ENCODE data around the gene DNAJC24. TPM values are rescaled to one million over a fixed set of nuclear protein-coding genes. Genes with fewer than 3 reads are reported as not detected.

Gene DNAJC24
- total and polyA plus RNA-seq, 2 experiments from 2014 or later: 20.3 to 21.3 TPM

DNA sequence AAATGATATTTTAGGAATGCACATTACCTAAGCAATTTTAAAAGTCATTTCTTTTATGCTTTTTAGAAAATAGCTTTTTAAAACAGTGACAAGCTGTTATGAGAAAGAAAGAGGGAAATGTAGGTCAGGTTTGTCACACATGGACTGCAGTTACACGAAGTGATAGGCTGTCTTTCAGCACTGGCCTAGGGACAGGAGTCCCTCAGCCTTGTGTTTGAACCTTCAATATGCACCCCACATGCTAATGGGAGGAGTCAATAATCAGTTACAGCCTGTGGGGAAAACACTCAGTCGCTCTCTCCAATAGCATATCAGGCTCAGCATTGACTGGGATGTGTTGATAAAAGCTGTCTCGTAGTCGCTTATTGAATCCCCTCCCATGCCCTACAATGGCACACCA lies 45.8 kb downstream of the DNAJC24 start:
- no peak overlapping the region for H3K27ac ChIP-seq (ENCODE audit: low read depth)

More for the DNA sequence above, 45.8 kb downstream of the DNAJC24 start:
- H4K20me1 ChIP-seq (replicated peaks; ENCODE audit: insufficient read depth): no peaks in the 10 kb centered on the region
- H3F3A ChIP-seq (replicated peaks; ENCODE audit: low read depth): no peaks in the 10 kb centered on the region
- Mint-ChIP-seq H3K4me3 (no peak overlapping the region), H3K36me3 (ENCODE audit: low read depth) (peaks cover 12% of the 10 kb centered on the region), H3K27ac (no peak overlapping the region), H3K27me3 (ENCODE audit: insufficient read depth, low read depth, poor library complexity) (no peaks in the 10 kb centered on the region), H3K9me3 (peaks cover 7% of the 10 kb centered on the region; the same call in 2 of the 3 replicates), H3K4me1 (peaks cover 54% of the 10 kb centered on the region)
- H3K4me2 ChIP-seq: no peak overlapping the region
- peaks cover 39% of the 10 kb centered on the region for H3K4me1 ChIP-seq (ENCODE audit: insufficient read depth)
- no peak for TF ChIP-seq CREB1 (CRISPR knock-in tag; IDR thresholded peaks at IDR 0.05; ENCODE audit: low read depth)
- TF ChIP-seq, protein P1, sequence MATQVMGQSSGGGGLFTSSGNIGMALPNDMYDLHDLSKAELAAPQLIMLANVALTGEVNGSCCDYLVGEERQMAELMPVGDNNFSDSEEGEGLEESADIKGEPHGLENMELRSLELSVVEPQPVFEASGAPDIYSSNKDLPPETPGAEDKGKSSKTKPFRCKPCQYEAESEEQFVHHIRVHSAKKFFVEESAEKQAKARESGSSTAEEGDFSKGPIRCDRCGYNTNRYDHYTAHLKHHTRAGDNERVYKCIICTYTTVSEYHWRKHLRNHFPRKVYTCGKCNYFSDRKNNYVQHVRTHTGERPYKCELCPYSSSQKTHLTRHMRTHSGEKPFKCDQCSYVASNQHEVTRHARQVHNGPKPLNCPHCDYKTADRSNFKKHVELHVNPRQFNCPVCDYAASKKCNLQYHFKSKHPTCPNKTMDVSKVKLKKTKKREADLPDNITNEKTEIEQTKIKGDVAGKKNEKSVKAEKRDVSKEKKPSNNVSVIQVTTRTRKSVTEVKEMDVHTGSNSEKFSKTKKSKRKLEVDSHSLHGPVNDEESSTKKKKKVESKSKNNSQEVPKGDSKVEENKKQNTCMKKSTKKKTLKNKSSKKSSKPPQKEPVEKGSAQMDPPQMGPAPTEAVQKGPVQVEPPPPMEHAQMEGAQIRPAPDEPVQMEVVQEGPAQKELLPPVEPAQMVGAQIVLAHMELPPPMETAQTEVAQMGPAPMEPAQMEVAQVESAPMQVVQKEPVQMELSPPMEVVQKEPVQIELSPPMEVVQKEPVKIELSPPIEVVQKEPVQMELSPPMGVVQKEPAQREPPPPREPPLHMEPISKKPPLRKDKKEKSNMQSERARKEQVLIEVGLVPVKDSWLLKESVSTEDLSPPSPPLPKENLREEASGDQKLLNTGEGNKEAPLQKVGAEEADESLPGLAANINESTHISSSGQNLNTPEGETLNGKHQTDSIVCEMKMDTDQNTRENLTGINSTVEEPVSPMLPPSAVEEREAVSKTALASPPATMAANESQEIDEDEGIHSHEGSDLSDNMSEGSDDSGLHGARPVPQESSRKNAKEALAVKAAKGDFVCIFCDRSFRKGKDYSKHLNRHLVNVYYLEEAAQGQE (IDR thresholded peaks at IDR 0.05; ENCODE audit: unreplicated experiment): no peak
- no peak for TF ChIP-seq JUNB (IDR thresholded peaks at IDR 0.05; ENCODE audit: unreplicated experiment)
- no peak for TF ChIP-seq STAT1 (IDR thresholded peaks at IDR 0.05; ENCODE audit: unreplicated experiment)
- TF ChIP-seq POLR2AphosphoS5 (IDR thresholded peaks at IDR 0.05; ENCODE audit: low read depth): no peak
- no peak for TF ChIP-seq EZH2phosphoT487 (IDR thresholded peaks at IDR 0.05; ENCODE audit: unreplicated experiment)
- TF ChIP-seq, protein P2, sequence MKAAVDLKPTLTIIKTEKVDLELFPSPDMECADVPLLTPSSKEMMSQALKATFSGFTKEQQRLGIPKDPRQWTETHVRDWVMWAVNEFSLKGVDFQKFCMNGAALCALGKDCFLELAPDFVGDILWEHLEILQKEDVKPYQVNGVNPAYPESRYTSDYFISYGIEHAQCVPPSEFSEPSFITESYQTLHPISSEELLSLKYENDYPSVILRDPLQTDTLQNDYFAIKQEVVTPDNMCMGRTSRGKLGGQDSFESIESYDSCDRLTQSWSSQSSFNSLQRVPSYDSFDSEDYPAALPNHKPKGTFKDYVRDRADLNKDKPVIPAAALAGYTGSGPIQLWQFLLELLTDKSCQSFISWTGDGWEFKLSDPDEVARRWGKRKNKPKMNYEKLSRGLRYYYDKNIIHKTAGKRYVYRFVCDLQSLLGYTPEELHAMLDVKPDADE (IDR thresholded peaks at IDR 0.05): no peak
- TF ChIP-seq, protein P3, sequence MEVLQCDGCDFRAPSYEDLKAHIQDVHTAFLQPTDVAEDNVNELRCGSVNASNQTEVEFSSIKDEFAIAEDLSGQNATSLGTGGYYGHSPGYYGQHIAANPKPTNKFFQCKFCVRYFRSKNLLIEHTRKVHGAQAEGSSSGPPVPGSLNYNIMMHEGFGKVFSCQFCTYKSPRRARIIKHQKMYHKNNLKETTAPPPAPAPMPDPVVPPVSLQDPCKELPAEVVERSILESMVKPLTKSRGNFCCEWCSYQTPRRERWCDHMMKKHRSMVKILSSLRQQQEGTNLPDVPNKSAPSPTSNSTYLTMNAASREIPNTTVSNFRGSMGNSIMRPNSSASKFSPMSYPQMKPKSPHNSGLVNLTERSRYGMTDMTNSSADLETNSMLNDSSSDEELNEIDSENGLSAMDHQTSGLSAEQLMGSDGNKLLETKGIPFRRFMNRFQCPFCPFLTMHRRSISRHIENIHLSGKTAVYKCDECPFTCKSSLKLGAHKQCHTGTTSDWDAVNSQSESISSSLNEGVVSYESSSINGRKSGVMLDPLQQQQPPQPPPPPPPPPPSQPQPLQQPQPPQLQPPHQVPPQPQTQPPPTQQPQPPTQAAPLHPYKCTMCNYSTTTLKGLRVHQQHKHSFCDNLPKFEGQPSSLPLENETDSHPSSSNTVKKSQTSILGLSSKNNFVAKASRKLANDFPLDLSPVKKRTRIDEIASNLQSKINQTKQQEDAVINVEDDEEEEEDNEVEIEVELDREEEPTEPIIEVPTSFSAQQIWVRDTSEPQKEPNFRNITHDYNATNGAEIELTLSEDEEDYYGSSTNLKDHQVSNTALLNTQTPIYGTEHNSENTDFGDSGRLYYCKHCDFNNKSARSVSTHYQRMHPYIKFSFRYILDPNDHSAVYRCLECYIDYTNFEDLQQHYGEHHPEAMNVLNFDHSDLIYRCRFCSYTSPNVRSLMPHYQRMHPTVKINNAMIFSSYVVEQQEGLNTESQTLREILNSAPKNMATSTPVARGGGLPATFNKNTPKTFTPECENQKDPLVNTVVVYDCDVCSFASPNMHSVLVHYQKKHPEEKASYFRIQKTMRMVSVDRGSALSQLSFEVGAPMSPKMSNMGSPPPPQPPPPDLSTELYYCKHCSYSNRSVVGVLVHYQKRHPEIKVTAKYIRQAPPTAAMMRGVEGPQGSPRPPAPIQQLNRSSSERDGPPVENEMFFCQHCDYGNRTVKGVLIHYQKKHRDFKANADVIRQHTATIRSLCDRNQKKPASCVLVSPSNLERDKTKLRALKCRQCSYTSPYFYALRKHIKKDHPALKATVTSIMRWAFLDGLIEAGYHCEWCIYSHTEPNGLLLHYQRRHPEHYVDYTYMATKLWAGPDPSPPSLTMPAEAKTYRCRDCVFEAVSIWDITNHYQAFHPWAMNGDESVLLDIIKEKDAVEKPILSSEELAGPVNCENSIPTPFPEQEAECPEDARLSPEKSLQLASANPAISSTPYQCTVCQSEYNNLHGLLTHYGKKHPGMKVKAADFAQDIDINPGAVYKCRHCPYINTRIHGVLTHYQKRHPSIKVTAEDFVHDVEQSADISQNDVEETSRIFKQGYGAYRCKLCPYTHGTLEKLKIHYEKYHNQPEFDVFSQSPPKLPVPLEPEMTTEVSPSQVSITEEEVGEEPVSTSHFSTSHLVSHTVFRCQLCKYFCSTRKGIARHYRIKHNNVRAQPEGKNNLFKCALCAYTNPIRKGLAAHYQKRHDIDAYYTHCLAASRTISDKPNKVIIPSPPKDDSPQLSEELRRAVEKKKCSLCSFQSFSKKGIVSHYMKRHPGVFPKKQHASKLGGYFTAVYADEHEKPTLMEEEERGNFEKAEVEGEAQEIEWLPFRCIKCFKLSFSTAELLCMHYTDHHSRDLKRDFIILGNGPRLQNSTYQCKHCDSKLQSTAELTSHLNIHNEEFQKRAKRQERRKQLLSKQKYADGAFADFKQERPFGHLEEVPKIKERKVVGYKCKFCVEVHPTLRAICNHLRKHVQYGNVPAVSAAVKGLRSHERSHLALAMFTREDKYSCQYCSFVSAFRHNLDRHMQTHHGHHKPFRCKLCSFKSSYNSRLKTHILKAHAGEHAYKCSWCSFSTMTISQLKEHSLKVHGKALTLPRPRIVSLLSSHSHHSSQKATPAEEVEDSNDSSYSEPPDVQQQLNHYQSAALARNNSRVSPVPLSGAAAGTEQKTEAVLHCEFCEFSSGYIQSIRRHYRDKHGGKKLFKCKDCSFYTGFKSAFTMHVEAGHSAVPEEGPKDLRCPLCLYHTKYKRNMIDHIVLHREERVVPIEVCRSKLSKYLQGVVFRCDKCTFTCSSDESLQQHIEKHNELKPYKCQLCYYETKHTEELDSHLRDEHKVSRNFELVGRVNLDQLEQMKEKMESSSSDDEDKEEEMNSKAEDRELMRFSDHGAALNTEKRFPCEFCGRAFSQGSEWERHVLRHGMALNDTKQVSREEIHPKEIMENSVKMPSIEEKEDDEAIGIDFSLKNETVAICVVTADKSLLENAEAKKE (CRISPR knock-in tag; IDR thresholded peaks at IDR 0.05): no peak
- TF ChIP-seq EZH2 (IDR thresholded peaks at IDR 0.05; ENCODE audit: low read depth, unreplicated experiment): no peak
- TF ChIP-seq ZNF114 (CRISPR knock-in tag; IDR thresholded peaks at IDR 0.05): no peak
- no peak for TF ChIP-seq ZNF331 (CRISPR knock-in tag; IDR thresholded peaks at IDR 0.05; ENCODE audit: low read depth)
- TF ChIP-seq, protein P4, sequence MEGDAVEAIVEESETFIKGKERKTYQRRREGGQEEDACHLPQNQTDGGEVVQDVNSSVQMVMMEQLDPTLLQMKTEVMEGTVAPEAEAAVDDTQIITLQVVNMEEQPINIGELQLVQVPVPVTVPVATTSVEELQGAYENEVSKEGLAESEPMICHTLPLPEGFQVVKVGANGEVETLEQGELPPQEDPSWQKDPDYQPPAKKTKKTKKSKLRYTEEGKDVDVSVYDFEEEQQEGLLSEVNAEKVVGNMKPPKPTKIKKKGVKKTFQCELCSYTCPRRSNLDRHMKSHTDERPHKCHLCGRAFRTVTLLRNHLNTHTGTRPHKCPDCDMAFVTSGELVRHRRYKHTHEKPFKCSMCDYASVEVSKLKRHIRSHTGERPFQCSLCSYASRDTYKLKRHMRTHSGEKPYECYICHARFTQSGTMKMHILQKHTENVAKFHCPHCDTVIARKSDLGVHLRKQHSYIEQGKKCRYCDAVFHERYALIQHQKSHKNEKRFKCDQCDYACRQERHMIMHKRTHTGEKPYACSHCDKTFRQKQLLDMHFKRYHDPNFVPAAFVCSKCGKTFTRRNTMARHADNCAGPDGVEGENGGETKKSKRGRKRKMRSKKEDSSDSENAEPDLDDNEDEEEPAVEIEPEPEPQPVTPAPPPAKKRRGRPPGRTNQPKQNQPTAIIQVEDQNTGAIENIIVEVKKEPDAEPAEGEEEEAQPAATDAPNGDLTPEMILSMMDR (conservative IDR thresholded peaks at IDR 0.05; ENCODE audit: low read depth in 2 of 2): no peak
- no peak for TF ChIP-seq NANOG (IDR thresholded peaks at IDR 0.05; ENCODE audit: borderline replicate concordance)
- ATAC-seq (peak; percentile 49; the same call in 2 of the 3 replicates), DNase-seq (ENCODE audit: low spot score) (no peak)
- H3K36me3 ChIP-seq (ENCODE audit: insufficient read depth): no peaks in the 10 kb centered on the region
- H3K27me3 ChIP-seq (ENCODE audit: insufficient read depth): no peaks in the 10 kb centered on the region
- no peak overlapping the region for H3K4me3 ChIP-seq
- H2AFZ ChIP-seq: no peak overlapping the region
- no peaks in the 10 kb centered on the region for H3K9me2 ChIP-seq (ENCODE audit: insufficient read depth)
- no peaks in the 10 kb centered on the region for H3K79me2 ChIP-seq (replicated peaks; ENCODE audit: insufficient read depth)

All from GM23338 (cell line).